GM23338 (cell line): ENCODE results near the gene HEPACAM2. TPM values are rescaled to one million over a fixed set of nuclear protein-coding genes. Genes with fewer than 3 reads are reported as not detected.

Experiments used
- ATAC-seq: fragments of 200-7000 bp; cut with Tn5 transposase; 3 replicates; pipeline ENCODE4 v1.9.1; 2020
- DNase-seq: peaks from one replicate; pipeline ENCODE4 v3.0.0-alpha.2; 2015; ENCODE audit warnings: low spot score
- H2AFZ ChIP-seq: fragments of 200-600 bp; sonication (generic); 2 replicates; pipeline ENCODE4 v1.8.0; 2016; ENCODE audit warnings: antibody characterized with exemption, mild to moderate bottlenecking, moderate library complexity
- H3F3A ChIP-seq: fragments of 200-600 bp; sonication (generic); replicated peaks from 2 replicates; pipeline ENCODE4 v1.8.0; 2017; ENCODE audit warnings: antibody characterized with exemption, mixed run types, low read depth
- H3K27ac ChIP-seq: fragments of 200-600 bp; sonication (generic); 2 replicates; pipeline ENCODE4 v1.6.1; 2016; ENCODE audit warnings: low read depth
- H3K27me3 ChIP-seq: fragments of 200-600 bp; sonication (generic); 2 replicates; pipeline ENCODE4 v1.8.0; 2016; ENCODE audit warnings: mild to moderate bottlenecking, mixed run types, moderate library complexity; ENCODE audit not compliant: insufficient read depth
- H3K36me3 ChIP-seq: fragments of 200-600 bp; sonication (generic); 2 replicates; pipeline ENCODE4 v1.8.0; 2016; ENCODE audit warnings: mild to moderate bottlenecking; ENCODE audit not compliant: insufficient read depth
- H3K4me1 ChIP-seq: fragments of 200-600 bp; sonication (generic); 2 replicates; pipeline ENCODE4 v1.8.0; 2016; ENCODE audit warnings: mild to moderate bottlenecking, moderate library complexity; ENCODE audit not compliant: insufficient read depth
- H3K4me2 ChIP-seq: fragments of 200-600 bp; sonication (generic); 2 replicates; pipeline ENCODE4 v1.7.1; 2017; ENCODE audit warnings: mixed run types
- H3K4me3 ChIP-seq: fragments of 200-600 bp; sonication (generic); 2 replicates; pipeline ENCODE4 v1.6.1; 2016; ENCODE audit warnings: mixed run types
- H3K79me2 ChIP-seq: fragments of 200-600 bp; sonication (generic); replicated peaks from 2 replicates; pipeline ENCODE4 v1.8.0; 2017; ENCODE audit warnings: mild to moderate bottlenecking; ENCODE audit not compliant: insufficient read depth
- H3K9me2 ChIP-seq: fragments of 200-600 bp; sonication (generic); 2 replicates; pipeline ENCODE4 v1.8.0; 2017; ENCODE audit not compliant: insufficient read depth
- H4K20me1 ChIP-seq: fragments of 200-600 bp; sonication (generic); replicated peaks from 2 replicates; pipeline ENCODE4 v1.8.0; 2017; ENCODE audit warnings: mild to moderate bottlenecking; ENCODE audit not compliant: insufficient read depth
- H3K27ac Mint-ChIP-seq: 2 replicates; pipeline ENCODE4 v1.8.0; 2020; ENCODE audit warnings: inconsistent platforms, mild to moderate bottlenecking, moderate library complexity, mixed read lengths
- H3K27me3 Mint-ChIP-seq: 3 replicates; pipeline ENCODE4 v1.8.0; 2022; ENCODE audit warnings: low read depth, mild to moderate bottlenecking, moderate library complexity, mixed read lengths, inconsistent platforms; ENCODE audit not compliant: insufficient read depth, poor library complexity
- H3K36me3 Mint-ChIP-seq: 3 replicates; pipeline ENCODE4 v1.8.0; 2021; ENCODE audit warnings: low read depth, mild to moderate bottlenecking, inconsistent platforms, moderate library complexity, mixed read lengths
- H3K4me1 Mint-ChIP-seq: 3 replicates; pipeline ENCODE4 v1.8.0; 2020; ENCODE audit warnings: mild to moderate bottlenecking, inconsistent platforms, mixed read lengths
- H3K4me3 Mint-ChIP-seq: 3 replicates; pipeline ENCODE4 v1.8.0; 2021; ENCODE audit warnings: moderate library complexity, mild to moderate bottlenecking, inconsistent platforms, mixed read lengths
- H3K9me3 Mint-ChIP-seq: 3 replicates; pipeline ENCODE4 v1.8.0; 2020; ENCODE audit warnings: moderate library complexity, mild to moderate bottlenecking, inconsistent platforms, mixed read lengths
- CREB1 ChIP-seq: fragments of 250-450 bp; sonication (Bioruptor Pico); IDR thresholded peaks from 2 replicates; pipeline ENCODE4 v1.5.0; 2020; ENCODE audit warnings: low read depth, mild to moderate bottlenecking, moderate library complexity
- JUNB ChIP-seq: IDR thresholded peaks from one replicate; pipeline ENCODE4 v1.6.1; 2016; ENCODE audit warnings: antibody characterized with exemption; ENCODE audit not compliant: unreplicated experiment
- NANOG ChIP-seq: IDR thresholded peaks from 2 replicates; pipeline ENCODE4 v1.6.1; 2016; ENCODE audit warnings: antibody characterized with exemption, borderline replicate concordance
- STAT1 ChIP-seq: IDR thresholded peaks from one replicate; pipeline ENCODE4 v1.6.1; 2016; ENCODE audit warnings: antibody characterized with exemption; ENCODE audit not compliant: unreplicated experiment
- ZNF114 ChIP-seq: fragments of 250-450 bp; sonication (Bioruptor Pico); IDR thresholded peaks from 2 replicates; pipeline ENCODE4 v1.5.0; 2020; ENCODE audit warnings: mild to moderate bottlenecking, moderate library complexity
- ZNF331 ChIP-seq: fragments of 250-450 bp; sonication (Bioruptor Pico); IDR thresholded peaks from 2 replicates; pipeline ENCODE4 v1.5.0; 2020; ENCODE audit warnings: low read depth, mild to moderate bottlenecking, moderate library complexity
- polyA plus RNA-seq: library from polyadenylated mRNA; unstranded; fragments of >200 nt; fragmentation: Nextera tagmentation; extraction: Ambion mirVana; gene quantifications from 2 replicates; pipeline ENCODE4 v1.2.1, GENCODE V29; 2016
- total RNA-seq: library from RNA; depleted of rRNA; stranded (reverse); fragments of >200 nt; shearing (Covaris generic); gene quantifications from 2 replicates; pipeline ENCODE4 v1.2.3, GENCODE V29; 2014
- TF ChIP-seq, protein P1 (sequence below): IDR thresholded peaks from one replicate; pipeline ENCODE4 v1.6.1; 2018; ENCODE audit warnings: antibody characterized with exemption; ENCODE audit not compliant: unreplicated experiment
- TF ChIP-seq, protein P2 (sequence below): fragments of 250-450 bp; sonication (Bioruptor Pico); IDR thresholded peaks from 2 replicates; pipeline ENCODE4 v1.5.0; 2020; ENCODE audit warnings: mild to moderate bottlenecking, moderate library complexity
- TF ChIP-seq, protein P3 (sequence below), 2 experiments: fragments of 200-600 bp in 1 of 2; sonication (generic) in 1 of 2; conservative IDR thresholded peaks; 2 replicates each; pipeline versions ENCODE4 v1.5.1 to v1.6.1; 2016 to 2017; ENCODE audit warnings: antibody characterized with exemption in 2 of 2, low read depth in 2 of 2, mild to moderate bottlenecking in 2 of 2, moderate library complexity in 1 of 2

The HEPACAM2 gene
- total and polyA plus RNA-seq, 2 experiments from 2014 or later = not detected

DNA sequence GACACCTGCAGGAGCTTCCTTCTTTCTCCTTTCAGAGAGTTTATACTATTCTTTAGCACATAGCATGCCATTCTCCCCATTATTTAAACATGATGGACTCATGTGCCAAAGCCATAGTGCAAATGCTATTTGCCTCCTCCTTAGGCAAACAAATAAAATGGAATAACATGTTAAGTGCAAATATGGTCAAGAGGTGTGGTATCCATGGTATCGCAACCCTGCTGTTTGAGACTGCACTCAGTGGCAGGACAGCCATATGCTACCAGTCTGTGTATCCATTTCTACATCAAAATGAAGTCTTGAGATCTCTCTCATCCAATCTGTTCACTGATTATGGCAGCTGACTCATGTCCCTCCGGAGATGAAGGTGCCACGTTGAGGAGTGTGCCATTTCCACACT lies 22.8 kb downstream of the HEPACAM2 start:
- Histone ChIP-seq H3K4me1 (no peaks in the 10 kb centered on the region), H3K27ac (no peak overlapping the region), H3K4me2 (no peak overlapping the region), H3K27me3 (no peaks in the 10 kb centered on the region), H4K20me1 (no peaks in the 10 kb centered on the region), H3K9me2 (no peaks in the 10 kb centered on the region), H3K36me3 (no peaks in the 10 kb centered on the region), H3F3A (no peaks in the 10 kb centered on the region), H3K79me2 (no peaks in the 10 kb centered on the region), H3K4me3 (no peak overlapping the region), H2AFZ (no peak overlapping the region; the same call in 1 of the 2 replicates)
- Mint-ChIP-seq H3K9me3 (no peaks in the 10 kb centered on the region), H3K4me1 (no peaks in the 10 kb centered on the region), H3K27ac (no peak overlapping the region), H3K4me3 (no peak overlapping the region), H3K36me3 (no peaks in the 10 kb centered on the region), H3K27me3 (no peaks in the 10 kb centered on the region)
- ATAC-seq (no peak), DNase-seq (no peak)
- TF ChIP-seq STAT1 = no peak
- TF ChIP-seq CREB1 (CRISPR knock-in tag) = no peak

DNA sequence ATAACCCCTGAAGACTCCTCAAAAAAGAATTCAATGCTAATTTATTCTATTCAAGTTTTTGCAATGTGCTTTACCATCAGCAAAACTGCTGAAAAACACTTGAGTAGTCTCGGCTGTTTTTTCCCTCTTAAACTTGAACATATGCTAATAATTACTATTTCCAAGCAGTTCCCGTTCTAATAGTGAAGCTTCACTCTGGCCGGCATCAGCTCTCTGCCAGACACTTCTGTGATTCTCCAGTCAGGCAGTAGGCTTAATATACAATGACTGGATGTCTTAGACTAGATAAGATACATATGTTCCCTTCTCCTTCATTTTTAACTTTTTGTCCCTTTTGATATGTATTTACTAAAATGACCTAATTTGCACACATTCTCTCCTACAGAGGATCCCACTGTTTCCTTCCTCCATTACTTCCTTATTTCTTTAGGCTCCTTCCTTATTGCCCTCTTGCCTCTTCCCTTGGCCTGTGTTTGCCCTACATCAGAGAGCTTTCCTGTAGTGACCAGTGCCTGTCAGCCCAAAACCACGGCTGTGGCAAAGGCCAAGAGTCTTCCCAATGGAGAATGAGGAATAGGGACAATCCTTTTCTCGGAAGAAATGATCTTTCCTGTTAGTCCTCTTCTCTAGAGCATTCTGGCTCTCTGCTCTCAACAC lies 23.5 kb downstream of the HEPACAM2 start:
- Histone ChIP-seq H3K4me3 (no peak overlapping the region), H2AFZ (peak overlapping the region; percentile 23; the same call in 1 of the 2 replicates), H3K9me2 (no peaks in the 10 kb centered on the region), H3K79me2 (no peaks in the 10 kb centered on the region), H3K27me3 (no peaks in the 10 kb centered on the region), H3K4me1 (no peaks in the 10 kb centered on the region), H3K27ac (no peak overlapping the region), H3K4me2 (no peak overlapping the region), H3K36me3 (no peaks in the 10 kb centered on the region), H4K20me1 (no peaks in the 10 kb centered on the region), H3F3A (no peaks in the 10 kb centered on the region)
- no peaks in the 10 kb centered on the region for H3K27me3 Mint-ChIP-seq
- no peaks in the 10 kb centered on the region for H3K9me3 Mint-ChIP-seq
- DNase-seq = no peak
- no peaks in the 10 kb centered on the region for H3K4me1 Mint-ChIP-seq
- TF ChIP-seq, protein P1, sequence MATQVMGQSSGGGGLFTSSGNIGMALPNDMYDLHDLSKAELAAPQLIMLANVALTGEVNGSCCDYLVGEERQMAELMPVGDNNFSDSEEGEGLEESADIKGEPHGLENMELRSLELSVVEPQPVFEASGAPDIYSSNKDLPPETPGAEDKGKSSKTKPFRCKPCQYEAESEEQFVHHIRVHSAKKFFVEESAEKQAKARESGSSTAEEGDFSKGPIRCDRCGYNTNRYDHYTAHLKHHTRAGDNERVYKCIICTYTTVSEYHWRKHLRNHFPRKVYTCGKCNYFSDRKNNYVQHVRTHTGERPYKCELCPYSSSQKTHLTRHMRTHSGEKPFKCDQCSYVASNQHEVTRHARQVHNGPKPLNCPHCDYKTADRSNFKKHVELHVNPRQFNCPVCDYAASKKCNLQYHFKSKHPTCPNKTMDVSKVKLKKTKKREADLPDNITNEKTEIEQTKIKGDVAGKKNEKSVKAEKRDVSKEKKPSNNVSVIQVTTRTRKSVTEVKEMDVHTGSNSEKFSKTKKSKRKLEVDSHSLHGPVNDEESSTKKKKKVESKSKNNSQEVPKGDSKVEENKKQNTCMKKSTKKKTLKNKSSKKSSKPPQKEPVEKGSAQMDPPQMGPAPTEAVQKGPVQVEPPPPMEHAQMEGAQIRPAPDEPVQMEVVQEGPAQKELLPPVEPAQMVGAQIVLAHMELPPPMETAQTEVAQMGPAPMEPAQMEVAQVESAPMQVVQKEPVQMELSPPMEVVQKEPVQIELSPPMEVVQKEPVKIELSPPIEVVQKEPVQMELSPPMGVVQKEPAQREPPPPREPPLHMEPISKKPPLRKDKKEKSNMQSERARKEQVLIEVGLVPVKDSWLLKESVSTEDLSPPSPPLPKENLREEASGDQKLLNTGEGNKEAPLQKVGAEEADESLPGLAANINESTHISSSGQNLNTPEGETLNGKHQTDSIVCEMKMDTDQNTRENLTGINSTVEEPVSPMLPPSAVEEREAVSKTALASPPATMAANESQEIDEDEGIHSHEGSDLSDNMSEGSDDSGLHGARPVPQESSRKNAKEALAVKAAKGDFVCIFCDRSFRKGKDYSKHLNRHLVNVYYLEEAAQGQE = no peak
- TF ChIP-seq, protein P2, sequence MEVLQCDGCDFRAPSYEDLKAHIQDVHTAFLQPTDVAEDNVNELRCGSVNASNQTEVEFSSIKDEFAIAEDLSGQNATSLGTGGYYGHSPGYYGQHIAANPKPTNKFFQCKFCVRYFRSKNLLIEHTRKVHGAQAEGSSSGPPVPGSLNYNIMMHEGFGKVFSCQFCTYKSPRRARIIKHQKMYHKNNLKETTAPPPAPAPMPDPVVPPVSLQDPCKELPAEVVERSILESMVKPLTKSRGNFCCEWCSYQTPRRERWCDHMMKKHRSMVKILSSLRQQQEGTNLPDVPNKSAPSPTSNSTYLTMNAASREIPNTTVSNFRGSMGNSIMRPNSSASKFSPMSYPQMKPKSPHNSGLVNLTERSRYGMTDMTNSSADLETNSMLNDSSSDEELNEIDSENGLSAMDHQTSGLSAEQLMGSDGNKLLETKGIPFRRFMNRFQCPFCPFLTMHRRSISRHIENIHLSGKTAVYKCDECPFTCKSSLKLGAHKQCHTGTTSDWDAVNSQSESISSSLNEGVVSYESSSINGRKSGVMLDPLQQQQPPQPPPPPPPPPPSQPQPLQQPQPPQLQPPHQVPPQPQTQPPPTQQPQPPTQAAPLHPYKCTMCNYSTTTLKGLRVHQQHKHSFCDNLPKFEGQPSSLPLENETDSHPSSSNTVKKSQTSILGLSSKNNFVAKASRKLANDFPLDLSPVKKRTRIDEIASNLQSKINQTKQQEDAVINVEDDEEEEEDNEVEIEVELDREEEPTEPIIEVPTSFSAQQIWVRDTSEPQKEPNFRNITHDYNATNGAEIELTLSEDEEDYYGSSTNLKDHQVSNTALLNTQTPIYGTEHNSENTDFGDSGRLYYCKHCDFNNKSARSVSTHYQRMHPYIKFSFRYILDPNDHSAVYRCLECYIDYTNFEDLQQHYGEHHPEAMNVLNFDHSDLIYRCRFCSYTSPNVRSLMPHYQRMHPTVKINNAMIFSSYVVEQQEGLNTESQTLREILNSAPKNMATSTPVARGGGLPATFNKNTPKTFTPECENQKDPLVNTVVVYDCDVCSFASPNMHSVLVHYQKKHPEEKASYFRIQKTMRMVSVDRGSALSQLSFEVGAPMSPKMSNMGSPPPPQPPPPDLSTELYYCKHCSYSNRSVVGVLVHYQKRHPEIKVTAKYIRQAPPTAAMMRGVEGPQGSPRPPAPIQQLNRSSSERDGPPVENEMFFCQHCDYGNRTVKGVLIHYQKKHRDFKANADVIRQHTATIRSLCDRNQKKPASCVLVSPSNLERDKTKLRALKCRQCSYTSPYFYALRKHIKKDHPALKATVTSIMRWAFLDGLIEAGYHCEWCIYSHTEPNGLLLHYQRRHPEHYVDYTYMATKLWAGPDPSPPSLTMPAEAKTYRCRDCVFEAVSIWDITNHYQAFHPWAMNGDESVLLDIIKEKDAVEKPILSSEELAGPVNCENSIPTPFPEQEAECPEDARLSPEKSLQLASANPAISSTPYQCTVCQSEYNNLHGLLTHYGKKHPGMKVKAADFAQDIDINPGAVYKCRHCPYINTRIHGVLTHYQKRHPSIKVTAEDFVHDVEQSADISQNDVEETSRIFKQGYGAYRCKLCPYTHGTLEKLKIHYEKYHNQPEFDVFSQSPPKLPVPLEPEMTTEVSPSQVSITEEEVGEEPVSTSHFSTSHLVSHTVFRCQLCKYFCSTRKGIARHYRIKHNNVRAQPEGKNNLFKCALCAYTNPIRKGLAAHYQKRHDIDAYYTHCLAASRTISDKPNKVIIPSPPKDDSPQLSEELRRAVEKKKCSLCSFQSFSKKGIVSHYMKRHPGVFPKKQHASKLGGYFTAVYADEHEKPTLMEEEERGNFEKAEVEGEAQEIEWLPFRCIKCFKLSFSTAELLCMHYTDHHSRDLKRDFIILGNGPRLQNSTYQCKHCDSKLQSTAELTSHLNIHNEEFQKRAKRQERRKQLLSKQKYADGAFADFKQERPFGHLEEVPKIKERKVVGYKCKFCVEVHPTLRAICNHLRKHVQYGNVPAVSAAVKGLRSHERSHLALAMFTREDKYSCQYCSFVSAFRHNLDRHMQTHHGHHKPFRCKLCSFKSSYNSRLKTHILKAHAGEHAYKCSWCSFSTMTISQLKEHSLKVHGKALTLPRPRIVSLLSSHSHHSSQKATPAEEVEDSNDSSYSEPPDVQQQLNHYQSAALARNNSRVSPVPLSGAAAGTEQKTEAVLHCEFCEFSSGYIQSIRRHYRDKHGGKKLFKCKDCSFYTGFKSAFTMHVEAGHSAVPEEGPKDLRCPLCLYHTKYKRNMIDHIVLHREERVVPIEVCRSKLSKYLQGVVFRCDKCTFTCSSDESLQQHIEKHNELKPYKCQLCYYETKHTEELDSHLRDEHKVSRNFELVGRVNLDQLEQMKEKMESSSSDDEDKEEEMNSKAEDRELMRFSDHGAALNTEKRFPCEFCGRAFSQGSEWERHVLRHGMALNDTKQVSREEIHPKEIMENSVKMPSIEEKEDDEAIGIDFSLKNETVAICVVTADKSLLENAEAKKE (CRISPR knock-in tag) = no peak
- TF ChIP-seq, protein P3, sequence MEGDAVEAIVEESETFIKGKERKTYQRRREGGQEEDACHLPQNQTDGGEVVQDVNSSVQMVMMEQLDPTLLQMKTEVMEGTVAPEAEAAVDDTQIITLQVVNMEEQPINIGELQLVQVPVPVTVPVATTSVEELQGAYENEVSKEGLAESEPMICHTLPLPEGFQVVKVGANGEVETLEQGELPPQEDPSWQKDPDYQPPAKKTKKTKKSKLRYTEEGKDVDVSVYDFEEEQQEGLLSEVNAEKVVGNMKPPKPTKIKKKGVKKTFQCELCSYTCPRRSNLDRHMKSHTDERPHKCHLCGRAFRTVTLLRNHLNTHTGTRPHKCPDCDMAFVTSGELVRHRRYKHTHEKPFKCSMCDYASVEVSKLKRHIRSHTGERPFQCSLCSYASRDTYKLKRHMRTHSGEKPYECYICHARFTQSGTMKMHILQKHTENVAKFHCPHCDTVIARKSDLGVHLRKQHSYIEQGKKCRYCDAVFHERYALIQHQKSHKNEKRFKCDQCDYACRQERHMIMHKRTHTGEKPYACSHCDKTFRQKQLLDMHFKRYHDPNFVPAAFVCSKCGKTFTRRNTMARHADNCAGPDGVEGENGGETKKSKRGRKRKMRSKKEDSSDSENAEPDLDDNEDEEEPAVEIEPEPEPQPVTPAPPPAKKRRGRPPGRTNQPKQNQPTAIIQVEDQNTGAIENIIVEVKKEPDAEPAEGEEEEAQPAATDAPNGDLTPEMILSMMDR (conservative IDR thresholded peaks at IDR 0.05; ENCODE audit: low read depth in 2 of 2) = no peak
- no peak for TF ChIP-seq ZNF114 (CRISPR knock-in tag)
- no peak for TF ChIP-seq CREB1 (CRISPR knock-in tag)
- TF ChIP-seq NANOG = no peak
- no peak for TF ChIP-seq STAT1
- TF ChIP-seq ZNF331 (CRISPR knock-in tag) = no peak
- no peak for TF ChIP-seq JUNB
- no peak overlapping the region for H3K4me3 Mint-ChIP-seq
- no peak for ATAC-seq
- H3K36me3 Mint-ChIP-seq = no peaks in the 10 kb centered on the region
- no peak overlapping the region for H3K27ac Mint-ChIP-seq
